ENCODE data around the gene RAB31. TPM values are rescaled to one million over a fixed set of nuclear protein-coding genes. Genes with fewer than 3 reads are reported as not detected.

The RAB31 gene
- total RNA-seq, 4 donors from 2014 or later: 108 to 181 (median 136) TPM

DNA sequence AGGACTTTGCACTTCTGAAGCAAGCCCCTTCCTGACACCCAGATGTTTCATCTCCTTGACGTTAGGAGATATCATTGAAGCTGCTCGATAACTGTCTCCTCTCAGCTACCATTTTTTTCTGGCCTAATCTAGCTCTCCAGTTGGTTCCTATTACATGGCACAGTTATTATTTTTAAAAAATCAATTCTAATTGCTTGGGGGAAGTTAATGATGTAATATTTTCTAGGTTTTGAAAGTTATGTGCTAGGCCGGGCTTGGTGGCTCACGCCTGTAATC lies 22.5 kb upstream of the RAB31 start:
- WGBS, 2 donors (ENCODE audit: low coverage in 1 of 2): 79 to 80% methylated on average over 4 of the region's 4 CpGs
- peak overlapping the region in 3 of 4 donors; percentile 41 to 66 (median 47) for H3K27ac ChIP-seq
- TF ChIP-seq POLR2A (IDR thresholded peaks at IDR 0.05) (no peak), EP300 (IDR thresholded peaks at IDR 0.05) (no peak), POLR2AphosphoS5 (IDR thresholded peaks at IDR 0.05) (no peak)
- TF ChIP-seq, protein P1, sequence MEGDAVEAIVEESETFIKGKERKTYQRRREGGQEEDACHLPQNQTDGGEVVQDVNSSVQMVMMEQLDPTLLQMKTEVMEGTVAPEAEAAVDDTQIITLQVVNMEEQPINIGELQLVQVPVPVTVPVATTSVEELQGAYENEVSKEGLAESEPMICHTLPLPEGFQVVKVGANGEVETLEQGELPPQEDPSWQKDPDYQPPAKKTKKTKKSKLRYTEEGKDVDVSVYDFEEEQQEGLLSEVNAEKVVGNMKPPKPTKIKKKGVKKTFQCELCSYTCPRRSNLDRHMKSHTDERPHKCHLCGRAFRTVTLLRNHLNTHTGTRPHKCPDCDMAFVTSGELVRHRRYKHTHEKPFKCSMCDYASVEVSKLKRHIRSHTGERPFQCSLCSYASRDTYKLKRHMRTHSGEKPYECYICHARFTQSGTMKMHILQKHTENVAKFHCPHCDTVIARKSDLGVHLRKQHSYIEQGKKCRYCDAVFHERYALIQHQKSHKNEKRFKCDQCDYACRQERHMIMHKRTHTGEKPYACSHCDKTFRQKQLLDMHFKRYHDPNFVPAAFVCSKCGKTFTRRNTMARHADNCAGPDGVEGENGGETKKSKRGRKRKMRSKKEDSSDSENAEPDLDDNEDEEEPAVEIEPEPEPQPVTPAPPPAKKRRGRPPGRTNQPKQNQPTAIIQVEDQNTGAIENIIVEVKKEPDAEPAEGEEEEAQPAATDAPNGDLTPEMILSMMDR (IDR thresholded peaks at IDR 0.05): no peak

DNA sequence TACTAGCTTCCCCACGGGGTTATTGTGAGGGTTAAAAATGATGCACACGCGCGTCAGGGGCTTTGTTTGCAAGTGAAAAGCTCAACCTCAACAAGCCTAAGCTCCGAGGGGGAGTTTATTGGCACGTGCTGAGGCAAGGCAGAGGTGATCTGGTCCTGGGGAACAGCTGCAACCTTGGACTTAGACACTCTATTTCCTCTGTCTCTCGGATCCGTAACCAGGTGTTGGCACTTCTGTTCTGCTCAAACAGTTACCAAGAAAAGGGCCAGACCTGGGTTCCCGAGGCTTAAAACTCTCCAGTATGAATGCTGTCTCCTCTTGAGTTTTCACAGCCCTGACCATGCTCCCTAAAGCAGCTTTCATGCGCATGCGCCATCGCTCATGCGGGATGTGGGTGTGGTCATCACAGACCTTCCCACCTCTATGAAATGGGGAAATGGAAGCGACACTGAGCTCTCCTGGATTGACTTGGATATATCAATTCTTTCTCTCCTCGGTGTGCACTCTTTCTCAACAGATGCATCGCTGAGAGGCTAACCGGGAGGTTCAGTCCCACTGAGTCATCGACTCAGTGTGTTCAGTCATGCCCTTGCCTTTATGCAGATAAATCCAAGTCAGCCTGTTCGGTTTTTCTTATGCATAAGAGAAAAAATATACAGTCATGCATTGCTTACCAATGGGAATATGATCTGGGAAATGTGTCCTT lies 19.9 kb upstream of the RAB31 start:
- WGBS, 2 donors (ENCODE audit: low coverage in 1 of 2): 79 to 87% methylated on average over 5 to 18 of the region's 19 CpGs
- Histone ChIP-seq H3K4me3 (no peak overlapping the region), H3K27ac (no peak overlapping the region), H3K27me3 (no peaks in the 10 kb centered on the region), H3K9me3 (no peaks in the 10 kb centered on the region), H3K36me3 (no peaks in the 10 kb centered on the region), H3K4me1 (peaks cover 0 to 23% (median 5%) of the 10 kb centered on the region in 3 donors)
- TF ChIP-seq EP300 (IDR thresholded peaks at IDR 0.05): no peak
- TF ChIP-seq, protein P1 (IDR thresholded peaks at IDR 0.05): no peak
- no peak for TF ChIP-seq POLR2AphosphoS5 (IDR thresholded peaks at IDR 0.05)
- TF ChIP-seq POLR2A (IDR thresholded peaks at IDR 0.05): no peak
- ATAC-seq: no peak

More for the DNA sequence above, 22.5 kb upstream of the RAB31 start:
- Histone ChIP-seq H3K27me3 (no peaks in the 10 kb centered on the region), H3K4me1 (peaks cover 0 to 24% (median 5%) of the 10 kb centered on the region in 3 donors), H3K9me3 (no peaks in the 10 kb centered on the region), H3K36me3 (no peaks in the 10 kb centered on the region), H3K4me3 (no peak overlapping the region)
- ATAC-seq: no peak

DNA sequence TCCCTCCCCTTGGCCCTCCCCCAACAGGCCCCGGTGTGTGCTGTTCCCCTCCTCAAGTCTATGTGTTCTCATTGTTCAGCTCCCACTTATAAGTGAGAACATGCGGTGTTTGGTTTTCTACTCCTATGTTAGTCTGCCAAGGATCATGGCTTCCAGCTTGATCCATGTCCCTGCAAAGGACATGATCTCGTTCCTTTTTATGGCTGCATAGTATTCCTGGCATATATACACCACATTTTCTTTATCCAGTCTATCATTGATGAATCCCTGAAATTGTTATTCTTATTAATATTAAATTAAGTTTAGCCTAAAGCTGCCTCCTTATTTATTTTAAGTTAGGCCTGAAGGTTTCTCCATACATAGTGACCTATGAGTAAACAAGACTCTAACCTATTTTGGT lies 18.8 kb upstream of the RAB31 start:
- Histone ChIP-seq H3K4me1 (peaks cover 0 to 12% (median 5%) of the 10 kb centered on the region in 3 donors), H3K36me3 (no peaks in the 10 kb centered on the region), H3K27me3 (no peaks in the 10 kb centered on the region), H3K27ac (no peak overlapping the region), H3K4me3 (no peak overlapping the region), H3K9me3 (no peaks in the 10 kb centered on the region)
- ATAC-seq: no peak
- TF ChIP-seq EP300 (IDR thresholded peaks at IDR 0.05): no peak
- TF ChIP-seq POLR2AphosphoS5 (IDR thresholded peaks at IDR 0.05): no peak
- no peak for TF ChIP-seq POLR2A (IDR thresholded peaks at IDR 0.05)
- TF ChIP-seq, protein P1 (IDR thresholded peaks at IDR 0.05): no peak
- 90 to 94% methylated on average over 3 of the region's 3 CpGs for WGBS, 2 donors (ENCODE audit: low coverage in 1 of 2)

DNA sequence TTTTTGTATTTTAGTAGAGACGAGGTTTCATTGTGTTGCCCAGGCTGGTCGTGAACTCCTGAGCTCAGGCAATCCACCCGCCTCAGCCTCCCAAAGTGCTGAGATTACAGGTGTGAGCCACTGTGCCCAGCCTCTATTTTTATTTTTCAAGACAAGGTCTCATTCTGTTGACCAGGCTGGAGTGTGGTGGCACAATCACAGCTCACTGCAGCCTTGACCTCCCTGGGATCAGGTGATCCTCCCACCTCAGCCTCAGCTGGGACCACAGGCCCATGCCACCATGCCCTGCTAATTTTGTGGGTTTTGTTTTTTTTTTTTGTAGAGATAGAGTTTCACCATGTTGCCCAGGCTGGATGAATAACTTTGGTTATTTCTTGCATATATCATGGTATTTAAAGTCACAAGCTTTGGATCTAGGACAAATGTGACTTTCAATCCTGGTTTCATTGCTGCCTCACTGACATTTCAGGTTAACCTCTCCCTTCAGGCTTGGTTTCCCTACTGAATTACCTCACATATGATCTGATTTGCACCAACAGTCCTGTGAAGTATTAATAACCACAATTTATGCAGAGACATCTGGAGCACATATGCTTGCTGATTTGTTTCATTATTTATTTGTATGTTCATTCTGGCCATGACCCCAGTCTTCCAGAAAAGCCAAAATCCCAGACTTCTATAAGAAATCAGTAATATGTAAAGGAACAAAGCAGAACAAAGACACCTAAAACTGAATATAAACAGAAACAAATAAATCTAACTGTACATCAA lies 17.5 kb upstream of the RAB31 start:
- Histone ChIP-seq H3K27me3 (no peaks in the 10 kb centered on the region), H3K4me1 (peaks cover 0 to 2% (median 0%) of the 10 kb centered on the region in 3 donors), H3K36me3 (no peaks in the 10 kb centered on the region), H3K4me3 (no peak overlapping the region), H3K27ac (no peak overlapping the region), H3K9me3 (no peaks in the 10 kb centered on the region)
- 100% methylated on average over 2 of the region's 3 CpGs; no CpG with 5 or more reads in 1 of the 2 donors for WGBS, 2 donors (ENCODE audit: low coverage in 1 of 2)
- ATAC-seq: no peak
- TF ChIP-seq, protein P1 (IDR thresholded peaks at IDR 0.05): no peak
- no peak for TF ChIP-seq POLR2A (IDR thresholded peaks at IDR 0.05)
- TF ChIP-seq POLR2AphosphoS5 (IDR thresholded peaks at IDR 0.05): no peak
- TF ChIP-seq EP300 (IDR thresholded peaks at IDR 0.05): no peak
